ENCODE results near the gene MYLK4.
A peak's percentile ranks its signal among the peaks of the same experiment; 100 is the strongest.

Gene MYLK4

DNA sequence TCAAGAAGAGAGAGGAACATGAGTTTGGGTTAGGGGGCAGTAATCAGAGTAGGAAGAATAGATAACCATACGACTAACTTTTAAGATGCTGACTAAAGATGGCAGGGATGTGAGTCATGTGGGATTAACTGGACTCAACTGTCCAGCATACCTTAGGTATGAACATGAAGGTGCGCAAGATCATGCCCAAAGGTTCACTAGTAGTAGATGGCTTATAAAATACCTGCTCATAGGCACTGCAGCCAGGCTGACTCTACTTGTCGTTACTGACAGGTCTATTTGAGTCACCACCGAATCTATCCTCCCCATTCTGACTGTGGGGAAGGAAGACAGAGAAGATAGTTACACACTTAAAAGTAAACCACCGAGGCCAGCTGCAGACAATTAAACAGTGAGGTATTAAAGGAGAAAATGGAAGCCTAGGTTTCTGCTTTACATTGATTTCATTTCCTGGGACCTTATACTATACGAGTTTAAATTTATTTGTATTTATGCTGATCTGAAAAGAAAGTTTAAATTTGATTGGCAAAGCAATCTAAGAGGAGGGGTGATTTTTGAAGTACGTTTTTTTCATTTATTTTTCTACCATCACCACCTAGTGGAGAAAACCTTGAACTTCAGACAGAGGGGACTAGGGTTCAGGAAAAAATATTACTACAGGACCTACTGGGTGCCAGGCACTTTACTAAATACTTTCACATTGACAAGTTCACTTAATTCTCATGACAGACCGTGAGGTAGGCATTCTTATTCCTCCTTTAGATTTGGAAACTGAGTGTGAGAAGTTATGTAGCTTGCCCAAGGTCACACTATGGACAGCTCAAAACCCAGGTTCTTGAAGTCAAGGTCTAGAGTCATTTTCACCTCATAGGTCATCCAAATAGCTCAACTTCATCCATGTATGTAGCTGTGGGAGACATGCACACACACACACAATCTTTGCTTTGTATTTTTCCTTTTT, 10.4 kb upstream of the MYLK4 start:
- DNase-seq = no peak
- intact Hi-C loops (cut with DNase I) = no loop called here

DNA sequence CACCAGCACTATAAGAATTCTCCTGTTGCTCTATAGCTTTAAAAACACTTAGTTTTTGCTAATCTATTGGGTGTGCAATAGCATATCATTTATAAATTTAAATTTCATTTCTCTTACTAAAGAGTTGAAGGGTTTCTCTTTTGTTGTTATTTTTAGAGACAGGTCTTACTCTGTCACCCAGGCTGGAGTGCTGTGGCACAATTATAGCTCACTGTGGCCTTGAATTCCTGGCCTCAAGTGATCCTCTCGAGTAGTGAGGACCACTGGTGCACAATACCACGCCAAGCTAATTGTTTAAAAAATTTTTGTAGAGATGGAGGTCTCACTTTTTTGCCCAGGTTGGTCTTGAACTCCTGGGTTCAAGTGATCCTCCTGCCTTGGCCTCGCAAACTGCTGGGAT, 8.3 kb upstream of the MYLK4 start:
- no peak for DNase-seq
- intact Hi-C loops (cut with DNase I) = no loop called here

DNA sequence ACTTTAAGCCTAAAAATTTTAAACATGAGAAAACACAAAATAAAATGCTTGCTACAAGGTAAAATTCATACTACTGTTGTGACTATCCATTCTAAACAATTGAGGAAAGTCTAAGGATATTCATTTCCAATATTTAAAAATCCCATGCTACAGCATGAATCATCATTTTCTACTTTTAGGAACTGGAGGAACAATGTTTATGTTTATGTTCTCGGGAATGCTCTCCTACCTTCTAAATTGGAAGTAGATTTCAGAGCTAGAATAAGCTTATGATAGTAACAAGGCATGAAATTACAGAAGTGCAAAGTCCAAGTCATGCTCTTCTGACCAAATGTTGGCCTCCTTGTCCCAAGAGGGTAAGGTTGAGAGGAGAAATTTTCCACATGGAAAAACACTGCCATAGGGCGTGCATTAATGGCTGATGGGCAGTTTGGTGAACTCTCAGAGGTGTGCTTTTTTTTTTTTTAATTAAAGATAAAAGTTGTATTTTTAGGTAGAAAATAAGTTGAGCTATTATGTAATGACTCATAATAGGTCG, 6.0 kb upstream of the MYLK4 start:
- intact Hi-C loops (cut with DNase I) = no loop called here
- no peak for DNase-seq

DNA sequence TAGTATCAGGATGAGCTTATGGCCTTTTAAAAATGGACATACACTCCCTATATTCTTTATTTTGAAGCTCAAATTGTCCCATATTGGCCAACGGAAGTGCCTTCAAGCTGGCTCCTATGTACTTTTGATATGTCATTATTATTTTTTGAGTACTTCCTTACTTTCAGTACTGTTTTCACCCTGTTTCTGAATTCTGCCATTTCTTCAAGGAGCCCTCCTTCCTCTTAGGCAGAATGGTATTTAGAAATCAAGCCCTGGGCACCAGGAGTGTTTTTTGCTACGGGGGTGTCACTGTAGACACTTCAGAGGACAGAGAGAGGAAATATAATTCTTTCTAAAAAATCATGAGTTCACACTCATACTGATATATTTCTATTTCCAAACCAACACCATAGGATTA, 5.5 kb upstream of the MYLK4 start:
- intact Hi-C loops (cut with DNase I) = no loop called here

DNA sequence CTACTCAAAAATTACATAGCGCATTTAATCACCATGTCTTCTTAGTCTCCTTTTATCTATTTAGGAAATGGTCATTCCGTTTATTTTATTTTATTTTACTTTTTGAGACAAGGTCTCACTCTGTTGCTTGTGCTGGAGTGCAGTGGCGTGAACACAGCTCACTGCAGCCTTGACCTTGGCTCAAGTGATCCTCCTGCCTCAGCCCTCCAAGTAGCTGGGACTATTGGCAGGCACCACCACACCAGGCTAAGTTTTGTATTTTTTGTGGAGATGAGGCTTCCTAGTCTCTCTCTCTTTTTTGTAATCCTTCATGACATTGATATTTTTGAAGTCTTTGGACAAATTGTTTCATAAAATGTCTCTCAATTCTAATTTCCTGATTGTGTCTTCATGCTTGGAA, 4.7 kb upstream of the MYLK4 start:
- no peak for DNase-seq
- intact Hi-C loops (cut with DNase I) = no loop called here

More for the DNA sequence above, 5.5 kb upstream of the MYLK4 start:
- DNase-seq = no peak

DNA sequence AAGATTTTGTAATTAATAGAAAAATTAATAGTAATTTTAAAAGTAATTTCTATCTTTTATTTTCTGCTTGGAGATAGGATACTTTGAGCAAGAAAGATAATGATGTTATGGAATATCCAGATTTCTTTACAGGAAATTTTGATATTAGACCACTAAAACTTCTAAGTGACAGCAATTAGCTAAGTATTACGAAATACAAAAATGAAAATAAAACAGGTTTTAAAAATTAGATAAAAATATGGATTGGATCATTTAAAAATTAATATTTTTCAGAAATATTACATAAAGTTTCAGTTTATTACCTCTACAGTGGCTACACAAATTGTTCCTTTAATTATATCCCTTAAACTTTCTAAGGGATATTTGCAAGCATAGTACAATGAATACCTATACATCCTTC, 4.2 kb upstream of the MYLK4 start:
- no peak for DNase-seq
- intact Hi-C loops (cut with DNase I) = no loop called here

DNA sequence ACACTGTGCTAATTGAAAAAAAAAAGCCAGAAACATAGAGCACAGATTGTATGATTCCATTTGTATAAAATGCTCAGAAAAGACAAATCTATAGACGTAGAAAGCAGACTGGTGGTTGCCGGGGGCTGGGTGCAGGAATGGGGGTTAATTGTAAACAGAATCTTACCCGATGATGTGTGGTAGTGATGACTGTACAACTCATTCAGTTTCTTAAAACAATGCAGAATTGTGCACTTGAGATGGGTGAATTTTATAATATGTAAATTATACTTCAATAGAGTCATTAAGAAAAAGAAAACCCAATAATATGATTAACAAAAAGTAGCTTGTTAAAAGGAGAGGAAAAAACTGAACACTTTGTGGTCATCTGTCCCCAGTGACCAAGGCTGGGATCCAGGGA, 3.7 kb upstream of the MYLK4 start:
- no peak for DNase-seq
- intact Hi-C loops (cut with DNase I) = no loop called here

DNA sequence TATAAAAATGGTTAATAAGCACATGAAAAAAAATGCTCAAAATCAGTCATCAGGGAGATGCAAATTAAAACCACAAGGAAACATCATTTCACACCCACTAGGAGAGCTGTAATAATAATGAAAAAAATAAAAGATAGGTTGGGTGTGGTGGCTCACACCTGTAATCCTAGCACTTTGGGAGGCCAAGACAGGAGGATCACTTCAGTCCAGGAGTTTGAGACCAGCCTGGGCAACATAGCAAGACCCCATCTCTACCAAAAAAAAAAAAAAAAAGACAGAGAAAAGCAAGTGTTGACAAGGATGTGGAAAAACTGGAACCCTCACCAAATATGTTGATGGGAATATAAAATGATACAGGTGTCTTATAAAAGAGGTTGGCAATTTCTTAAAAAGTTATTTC, 3.0 kb upstream of the MYLK4 start:
- intact Hi-C loops (cut with DNase I) = no loop called here
- DNase-seq = no peak

DNA sequence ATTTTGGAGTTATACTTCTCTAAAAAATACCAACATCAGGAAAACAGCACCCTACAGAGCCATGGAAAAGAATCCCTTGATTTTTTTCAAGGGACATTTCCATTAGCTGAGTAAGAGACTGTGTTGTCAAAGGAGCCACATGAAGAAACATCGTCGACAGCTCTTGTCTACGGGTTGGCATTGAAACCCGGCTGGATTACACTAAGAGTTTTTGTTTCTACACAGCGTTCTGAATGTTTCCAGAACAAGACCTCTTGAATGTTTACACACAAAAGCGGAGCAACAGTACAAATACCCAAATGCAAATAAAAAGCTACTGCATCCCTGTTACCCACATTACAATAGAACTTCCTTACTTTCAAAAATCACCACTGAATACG, 2.4 kb upstream of the MYLK4 start:
- DNase-seq = no peak
- intact Hi-C loops (cut with DNase I) = no loop called here

DNA sequence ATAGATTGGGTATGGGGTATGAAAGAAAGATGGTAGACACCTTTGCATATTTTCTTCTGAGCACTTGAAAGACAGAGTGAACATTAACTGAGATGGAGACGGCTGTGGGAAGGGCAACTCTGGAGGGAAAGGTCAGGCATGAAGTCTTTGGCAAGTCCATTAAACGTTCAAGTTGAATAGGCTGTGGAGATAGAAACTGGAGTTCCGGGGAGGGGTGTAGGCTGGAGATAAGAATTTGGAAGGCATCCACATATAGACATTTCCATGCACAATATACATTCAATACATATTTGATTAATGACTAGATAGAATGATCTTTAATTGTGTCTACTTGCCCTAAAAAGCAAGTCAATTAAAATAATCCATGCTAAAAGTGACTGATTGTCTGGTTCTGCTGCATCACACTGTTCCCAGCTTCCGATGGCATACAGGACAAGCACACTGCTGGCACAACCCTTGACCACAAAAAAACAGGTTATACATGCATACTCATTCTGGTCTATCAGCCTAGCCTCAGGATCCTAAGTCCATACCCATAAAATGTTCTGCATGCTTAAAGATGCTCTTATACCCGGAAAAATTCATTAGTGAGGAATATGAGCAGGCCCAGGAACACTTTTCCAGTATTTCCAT, 1.9 kb upstream of the MYLK4 start:
- intact Hi-C loops (cut with DNase I) = no loop called here
- no peak for DNase-seq

DNA sequence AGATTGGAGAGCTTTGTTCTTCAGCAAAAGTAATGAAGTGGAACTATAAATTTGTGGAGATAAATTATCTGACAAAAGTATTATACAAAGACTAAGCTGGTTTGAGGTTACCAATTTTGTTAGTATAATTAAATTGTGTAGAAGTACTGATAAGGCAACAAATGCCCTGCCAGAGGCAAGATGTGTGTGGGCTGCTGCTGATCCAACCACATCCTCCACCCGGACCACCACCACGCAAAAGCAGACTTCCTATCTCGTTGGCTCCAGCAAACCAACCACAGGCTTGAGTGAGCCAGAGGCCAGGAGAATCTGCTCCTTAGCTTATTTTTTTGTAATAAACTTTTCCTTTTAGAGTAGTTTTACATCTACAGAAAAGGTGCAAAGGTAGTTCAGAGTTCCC, 1.1 kb upstream of the MYLK4 start:
- no peak for DNase-seq
- intact Hi-C loops (cut with DNase I) = no loop called here

DNA sequence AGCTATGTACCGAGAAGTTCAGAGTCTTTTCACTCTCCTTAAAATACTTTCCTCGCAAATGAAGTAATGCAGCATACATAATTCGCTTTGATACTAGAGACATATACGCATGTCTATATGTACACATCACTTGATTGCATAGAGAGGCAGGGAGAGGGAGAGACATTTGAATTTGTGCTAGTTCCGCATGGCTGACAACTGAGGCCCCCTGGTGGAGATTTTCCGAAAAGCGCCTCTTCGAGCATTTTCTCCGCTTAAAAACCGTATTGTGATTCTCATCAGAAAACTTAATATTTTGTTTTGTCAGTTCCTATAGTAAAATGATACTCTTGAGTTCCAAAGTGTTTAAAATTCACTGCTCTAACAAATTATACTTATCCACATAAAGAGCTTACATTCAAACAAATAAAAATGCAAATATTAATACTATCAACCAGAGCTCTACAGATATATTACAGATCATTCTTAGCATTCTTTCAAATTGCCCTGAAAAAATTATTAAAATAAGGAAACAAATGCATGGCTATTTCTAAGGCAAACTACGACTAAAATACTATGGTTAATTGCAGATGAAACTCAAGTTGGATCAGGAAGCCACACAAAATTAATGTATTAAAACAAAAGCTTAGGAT, 637 bp downstream of the MYLK4 start:
- intact Hi-C loops (cut with DNase I) = loop anchor here (5.0 kb wide), 1 partner anchor 1153 kb away; no protein-coding TSS in a partner anchor
- peak in 9 of 10 donors; percentile 30 to 94 (median 79) for DNase-seq

DNA sequence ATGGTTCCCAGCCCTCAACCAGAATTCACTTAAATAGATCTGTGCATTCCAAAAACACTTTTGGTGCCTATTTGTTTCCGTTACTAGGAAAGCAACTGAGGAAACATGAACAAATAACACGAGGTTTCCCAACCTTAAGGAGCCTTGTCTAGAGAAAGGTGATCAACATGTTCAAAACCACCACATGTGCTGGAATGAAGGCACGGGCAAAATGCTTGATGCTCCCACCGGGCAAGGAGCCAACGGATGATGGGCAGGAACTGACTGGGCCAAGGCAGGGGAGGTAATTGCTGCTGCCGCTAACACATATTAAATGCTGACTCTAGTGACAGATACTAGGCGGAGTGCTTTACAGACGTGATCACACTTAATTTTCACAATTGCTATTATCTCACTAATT, 2.5 kb downstream of the MYLK4 start:
- DNase-seq = no peak
- intact Hi-C loops (cut with DNase I) = loop anchor here (5.0 kb wide), 1 partner anchor 1151 kb away; no protein-coding TSS in a partner anchor

DNA sequence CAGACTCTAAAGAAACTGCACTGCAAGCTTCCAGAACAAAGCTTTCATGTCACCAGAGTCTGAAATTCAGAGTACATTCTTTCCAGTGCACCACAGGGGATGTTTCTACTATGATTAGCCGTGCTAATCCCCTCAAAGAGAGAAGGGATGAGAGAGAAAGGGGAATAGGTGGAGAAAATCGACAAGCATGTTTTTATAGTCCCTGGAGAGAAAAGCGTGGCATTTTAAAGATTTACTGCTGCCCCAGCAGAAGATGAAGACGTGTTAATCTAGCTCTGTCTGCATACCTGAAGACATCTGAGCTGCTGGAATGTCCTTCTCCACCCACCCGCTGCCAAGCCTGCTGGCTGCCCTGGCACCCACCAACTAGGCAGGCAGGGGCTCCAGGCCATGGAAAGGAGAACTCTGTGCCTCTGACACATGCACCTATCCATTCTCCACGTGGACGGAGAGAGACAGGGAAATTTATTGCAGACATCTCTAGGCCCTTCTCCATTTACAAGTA, 4.1 kb downstream of the MYLK4 start:
- DNase-seq = no peak
- intact Hi-C loops (cut with DNase I) = loop anchor here (5.0 kb wide), 1 partner anchor 1149 kb away; no protein-coding TSS in a partner anchor

DNA sequence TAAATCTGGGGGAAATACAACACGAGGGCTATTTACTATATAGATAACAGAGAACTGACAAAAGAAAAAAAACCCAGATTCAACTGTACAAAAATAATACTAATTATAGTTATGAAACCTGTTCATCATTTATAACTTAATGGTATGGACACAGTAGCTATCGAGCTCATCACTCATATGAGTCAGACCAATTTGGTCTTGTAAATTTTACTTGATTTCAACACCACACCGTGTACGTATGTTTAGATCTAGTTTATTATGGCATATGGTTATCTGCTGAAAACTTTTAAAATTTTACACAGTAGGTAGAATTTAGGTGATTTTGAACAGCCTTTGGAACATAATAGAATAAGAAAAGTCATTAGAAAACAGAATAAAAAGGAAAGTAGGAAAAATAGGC, 5.5 kb downstream of the MYLK4 start:
- no peak for DNase-seq
- intact Hi-C loops (cut with DNase I) = loop anchor here (5.0 kb wide), 1 partner anchor 1148 kb away; no protein-coding TSS in a partner anchor

DNA sequence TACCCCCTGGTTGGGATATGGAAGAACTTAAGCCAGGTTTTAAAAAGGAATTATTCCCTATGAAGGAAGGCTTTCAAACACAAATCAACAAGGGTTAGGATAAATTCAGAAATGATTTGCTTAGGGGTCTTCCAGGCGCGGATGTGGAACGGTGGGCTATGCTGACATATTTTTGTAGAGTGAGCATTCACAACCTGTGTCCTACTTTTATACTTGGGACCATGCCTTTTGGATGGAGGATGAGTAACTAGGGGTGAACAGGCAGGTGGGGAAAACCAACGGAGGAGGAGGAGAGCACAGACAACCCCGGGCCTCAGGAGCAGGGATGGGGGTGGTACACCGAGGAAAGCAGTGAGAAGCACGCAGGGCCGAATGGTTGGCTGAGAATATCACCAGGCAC, 5.9 kb downstream of the MYLK4 start:
- intact Hi-C loops (cut with DNase I) = loop anchor here (5.0 kb wide), 1 partner anchor 1147 kb away; no protein-coding TSS in a partner anchor
- no peak for DNase-seq

DNA sequence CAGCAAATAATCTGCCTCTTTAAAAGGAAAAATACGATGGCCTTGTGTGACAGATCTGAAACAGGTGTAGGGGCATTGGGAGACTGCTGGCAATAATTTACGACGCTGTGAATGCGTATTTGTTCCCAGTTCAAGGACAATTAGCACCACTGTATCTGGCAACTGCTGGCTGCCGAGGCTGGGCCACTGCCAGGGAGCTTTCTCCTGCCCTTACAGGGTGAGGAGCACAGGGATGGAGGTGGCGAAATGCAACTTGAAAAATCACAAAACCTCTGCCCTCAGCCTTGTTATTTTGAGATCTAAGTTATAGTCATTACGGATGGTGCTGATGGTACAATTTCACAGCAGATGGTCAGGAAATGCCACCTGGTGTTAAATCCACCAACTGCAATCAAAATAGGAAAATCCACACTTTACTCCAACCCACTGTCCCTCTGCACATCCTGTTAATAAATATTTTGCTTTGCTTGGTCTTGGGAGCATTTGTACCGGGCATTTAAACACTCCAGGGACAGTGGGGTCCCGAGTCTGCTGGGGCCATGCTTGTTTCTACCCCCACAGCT, 6.4 kb downstream of the MYLK4 start:
- DNase-seq = peak in 6 of 10 donors; percentile 42 to 90 (median 67)

DNA sequence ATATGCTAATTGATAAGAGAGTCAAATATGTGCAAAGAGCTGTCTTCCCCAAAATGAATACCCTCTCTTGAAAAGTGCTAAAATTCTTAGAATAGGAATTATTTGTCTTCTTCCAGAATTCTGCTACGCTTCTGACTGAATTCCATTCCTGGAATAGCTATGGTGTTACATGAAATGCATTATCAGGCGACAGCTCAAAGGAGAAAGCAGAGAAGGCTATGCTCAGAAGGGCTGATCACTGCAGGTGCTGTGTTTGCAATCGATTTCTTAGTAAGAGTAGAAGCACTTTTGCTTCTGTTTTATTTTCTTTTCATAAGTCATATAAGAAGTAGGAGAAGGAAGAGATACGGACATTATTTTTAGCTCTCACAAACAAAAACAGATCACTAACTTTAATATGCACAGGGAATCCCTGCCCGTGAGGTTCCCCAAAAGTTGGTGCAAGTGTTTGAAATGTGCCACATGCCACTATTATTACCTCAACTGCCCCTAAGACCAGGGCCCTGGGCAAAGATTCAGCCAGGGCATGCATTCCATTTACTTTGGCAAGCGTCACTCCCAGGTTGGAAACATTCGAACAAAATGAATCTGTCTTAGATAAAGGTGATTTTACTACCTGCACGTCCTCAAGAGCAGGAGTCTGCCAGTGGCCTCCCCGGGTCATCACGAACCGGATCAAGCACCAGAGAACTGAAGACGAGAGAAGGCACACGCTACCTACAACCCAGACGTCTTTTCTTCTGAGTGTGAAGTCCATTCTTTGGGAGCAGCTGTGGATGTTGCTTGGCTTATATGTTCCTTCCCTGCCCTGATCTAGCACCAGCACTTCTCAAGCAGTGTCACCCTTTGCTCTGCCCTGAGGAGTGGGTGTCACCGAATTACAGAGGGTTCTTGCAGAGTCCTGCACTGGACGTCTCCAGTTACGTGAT, 7.2 kb downstream of the MYLK4 start:
- intact Hi-C loops (cut with DNase I) = no loop called here
- DNase-seq = no peak

More for the DNA sequence above, 6.4 kb downstream of the MYLK4 start:
- intact Hi-C loops (cut with DNase I) = no loop called here

DNA sequence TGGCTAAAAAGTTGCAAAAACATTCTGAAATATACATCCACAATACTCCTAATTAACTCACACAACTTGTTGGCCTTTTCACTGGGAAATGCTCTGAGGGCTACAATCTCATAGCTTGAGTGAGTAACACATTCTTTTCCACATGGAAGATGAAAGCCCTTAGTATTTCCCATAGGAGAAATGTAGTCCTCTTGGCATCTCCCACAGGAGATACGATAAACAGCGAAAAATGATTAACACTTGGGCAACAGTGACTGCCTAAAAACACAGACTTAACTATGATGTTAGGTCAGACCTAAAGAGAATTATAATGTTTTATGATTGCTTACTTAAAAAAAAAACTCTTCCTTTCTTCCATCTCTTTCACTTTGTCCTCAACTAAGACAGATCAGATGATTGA, 9.0 kb downstream of the MYLK4 start:
- no peak for DNase-seq
- intact Hi-C loops (cut with DNase I) = no loop called here
